ENCODE results near the gene TPH2. TPM values are rescaled to one million over a fixed set of nuclear protein-coding genes. Genes with fewer than 3 reads are reported as not detected.
A peak's percentile ranks its signal among the peaks of the same experiment; 100 is the strongest.

The TPH2 gene
- polyA plus RNA-seq, 1 donor: 0.04 TPM

- Histone ChIP-seq H3K27ac (ENCODE audit: low read length) (no peak overlapping the region), H3K27me3 (ENCODE audit: control insufficient read depth, insufficient read depth, low read length) (no peaks in the 10 kb centered on the region), H3K36me3 (ENCODE audit: control insufficient read depth, insufficient read depth, low read length) (no peaks in the 10 kb centered on the region), H3K4me3 (ENCODE audit: low read length) (no peak overlapping the region), H3K4me1 (ENCODE audit: control insufficient read depth, insufficient read depth, low read length) (no peaks in the 10 kb centered on the region), H3K9me3 (ENCODE audit: control insufficient read depth, low read depth, low read length) (no peaks in the 10 kb centered on the region)
- no CpG with 5 or more reads among the region's 1 CpG for WGBS (ENCODE audit: insufficient coverage, low lambda C conversion rate)
- no peak for DNase-seq
Observed at GRCh38 chr12:72028966-72029365, 90.3 kb downstream of the TPH2 start.

GRCh38 chr12:72030277-72030676 is 91.6 kb downstream of the TPH2 start:
- peak in 1 of 2 donors; percentile 17 for DNase-seq
- H3K27me3 ChIP-seq (ENCODE audit: control insufficient read depth, insufficient read depth, low read length): no peaks in the 10 kb centered on the region
- H3K4me3 ChIP-seq (ENCODE audit: low read length): no peak overlapping the region
- no peak overlapping the region for H3K27ac ChIP-seq (ENCODE audit: low read length)
- H3K36me3 ChIP-seq (ENCODE audit: control insufficient read depth, insufficient read depth, low read length): no peaks in the 10 kb centered on the region
- H3K4me1 ChIP-seq (ENCODE audit: control insufficient read depth, insufficient read depth, low read length): no peaks in the 10 kb centered on the region
- no peaks in the 10 kb centered on the region for H3K9me3 ChIP-seq (ENCODE audit: control insufficient read depth, low read depth, low read length)
- WGBS (ENCODE audit: insufficient coverage, low lambda C conversion rate): no CpG with 5 or more reads among the region's 2 CpGs

GRCh38 chr12:72031066-72031465 is 92.4 kb downstream of the TPH2 start:
- no peaks in the 10 kb centered on the region for H3K36me3 ChIP-seq (ENCODE audit: control insufficient read depth, insufficient read depth, low read length)
- no peak overlapping the region for H3K27ac ChIP-seq (ENCODE audit: low read length)
- no peaks in the 10 kb centered on the region for H3K27me3 ChIP-seq (ENCODE audit: control insufficient read depth, insufficient read depth, low read length)
- no peak overlapping the region for H3K4me3 ChIP-seq (ENCODE audit: low read length)
- peak; percentile 48 to 76 for DNase-seq
- no peaks in the 10 kb centered on the region for H3K9me3 ChIP-seq (ENCODE audit: control insufficient read depth, low read depth, low read length)
- WGBS (ENCODE audit: insufficient coverage, low lambda C conversion rate): no CpG with 5 or more reads among the region's 3 CpGs
- H3K4me1 ChIP-seq (ENCODE audit: control insufficient read depth, insufficient read depth, low read length): no peaks in the 10 kb centered on the region

- Histone ChIP-seq H3K36me3 (ENCODE audit: control insufficient read depth, insufficient read depth, low read length) (no peaks in the 10 kb centered on the region), H3K27me3 (ENCODE audit: control insufficient read depth, insufficient read depth, low read length) (no peaks in the 10 kb centered on the region), H3K4me3 (ENCODE audit: low read length) (no peak overlapping the region), H3K4me1 (ENCODE audit: control insufficient read depth, insufficient read depth, low read length) (no peaks in the 10 kb centered on the region), H3K27ac (ENCODE audit: low read length) (no peak overlapping the region), H3K9me3 (ENCODE audit: control insufficient read depth, low read depth, low read length) (no peaks in the 10 kb centered on the region)
- DNase-seq: no peak
- WGBS (ENCODE audit: insufficient coverage, low lambda C conversion rate): 100% methylated on average over 1 of the region's 2 CpGs
Observed at GRCh38 chr12:72033991-72034390, 95.3 kb downstream of the TPH2 start.

- Histone ChIP-seq H3K27ac (ENCODE audit: low read length) (no peak overlapping the region), H3K4me3 (ENCODE audit: low read length) (no peak overlapping the region), H3K4me1 (ENCODE audit: control insufficient read depth, insufficient read depth, low read length) (no peaks in the 10 kb centered on the region), H3K27me3 (ENCODE audit: control insufficient read depth, insufficient read depth, low read length) (no peaks in the 10 kb centered on the region), H3K9me3 (ENCODE audit: control insufficient read depth, low read depth, low read length) (no peaks in the 10 kb centered on the region), H3K36me3 (ENCODE audit: control insufficient read depth, insufficient read depth, low read length) (no peaks in the 10 kb centered on the region)
- 90% methylated on average over 2 of the region's 5 CpGs for WGBS (ENCODE audit: insufficient coverage, low lambda C conversion rate)
- DNase-seq: no peak
Observed at GRCh38 chr12:72035625-72036024, 97.0 kb downstream of the TPH2 start.

GRCh38 chr12:72036393-72036792 is 97.7 kb downstream of the TPH2 start:
- H3K36me3 ChIP-seq (ENCODE audit: control insufficient read depth, insufficient read depth, low read length): no peaks in the 10 kb centered on the region
- no peak for DNase-seq
- H3K4me1 ChIP-seq (ENCODE audit: control insufficient read depth, insufficient read depth, low read length): no peaks in the 10 kb centered on the region
- no CpG with 5 or more reads among the region's 1 CpG for WGBS (ENCODE audit: insufficient coverage, low lambda C conversion rate)
- H3K4me3 ChIP-seq (ENCODE audit: low read length): no peak overlapping the region
- H3K27me3 ChIP-seq (ENCODE audit: control insufficient read depth, insufficient read depth, low read length): no peaks in the 10 kb centered on the region
- H3K27ac ChIP-seq (ENCODE audit: low read length): no peak overlapping the region
- H3K9me3 ChIP-seq (ENCODE audit: control insufficient read depth, low read depth, low read length): no peaks in the 10 kb centered on the region

GRCh38 chr12:72037006-72037795 is 98.6 kb downstream of the TPH2 start:
- 90% methylated on average over 2 of the region's 5 CpGs for WGBS (ENCODE audit: insufficient coverage, low lambda C conversion rate)
- H3K4me1 ChIP-seq (ENCODE audit: control insufficient read depth, insufficient read depth, low read length): no peaks in the 10 kb centered on the region
- H3K9me3 ChIP-seq (ENCODE audit: control insufficient read depth, low read depth, low read length): no peaks in the 10 kb centered on the region
- no peak overlapping the region for H3K4me3 ChIP-seq (ENCODE audit: low read length)
- H3K36me3 ChIP-seq (ENCODE audit: control insufficient read depth, insufficient read depth, low read length): no peaks in the 10 kb centered on the region
- DNase-seq: no peak
- H3K27ac ChIP-seq (ENCODE audit: low read length): no peak overlapping the region
- H3K27me3 ChIP-seq (ENCODE audit: control insufficient read depth, insufficient read depth, low read length): no peaks in the 10 kb centered on the region

GRCh38 chr12:72041811-72042210 is 103.2 kb downstream of the TPH2 start:
- no peaks in the 10 kb centered on the region for H3K27me3 ChIP-seq (ENCODE audit: control insufficient read depth, insufficient read depth, low read length)
- H3K9me3 ChIP-seq (ENCODE audit: control insufficient read depth, low read depth, low read length): no peaks in the 10 kb centered on the region
- no peaks in the 10 kb centered on the region for H3K36me3 ChIP-seq (ENCODE audit: control insufficient read depth, insufficient read depth, low read length)
- 86% methylated on average over 1 of the region's 2 CpGs for WGBS (ENCODE audit: insufficient coverage, low lambda C conversion rate)
- H3K4me3 ChIP-seq (ENCODE audit: low read length): no peak overlapping the region
- no peak overlapping the region for H3K27ac ChIP-seq (ENCODE audit: low read length)
- DNase-seq: no peak
- H3K4me1 ChIP-seq (ENCODE audit: control insufficient read depth, insufficient read depth, low read length): no peaks in the 10 kb centered on the region

- no CpG with 5 or more reads among the region's 2 CpGs for WGBS (ENCODE audit: insufficient coverage, low lambda C conversion rate)
- DNase-seq: peak; percentile 23 to 53
Observed at GRCh38 chr12:72053604-72054003, 115.0 kb downstream of the TPH2 start.

GRCh38 chr12:72054511-72054910 is 115.9 kb downstream of the TPH2 start:
- H3K4me1 ChIP-seq (ENCODE audit: control insufficient read depth, insufficient read depth, low read length): peaks cover 7% of the 10 kb centered on the region
- WGBS (ENCODE audit: insufficient coverage, low lambda C conversion rate): 83% methylated on average over 1 of the region's 2 CpGs
- no peaks in the 10 kb centered on the region for H3K36me3 ChIP-seq (ENCODE audit: control insufficient read depth, insufficient read depth, low read length)
- H3K27me3 ChIP-seq (ENCODE audit: control insufficient read depth, insufficient read depth, low read length): no peaks in the 10 kb centered on the region
- peak; percentile 56 to 76 for DNase-seq
- peak overlapping the region; percentile 66 for H3K27ac ChIP-seq (ENCODE audit: low read length)
- H3K4me3 ChIP-seq (ENCODE audit: low read length): no peak overlapping the region
- H3K9me3 ChIP-seq (ENCODE audit: control insufficient read depth, low read depth, low read length): no peaks in the 10 kb centered on the region

More at GRCh38 chr12:72053604-72054003, 115.0 kb downstream of the TPH2 start:
- peak overlapping the region; percentile 66 for H3K27ac ChIP-seq (ENCODE audit: low read length)
- no peak overlapping the region for H3K4me3 ChIP-seq (ENCODE audit: low read length)
- H3K27me3 ChIP-seq (ENCODE audit: control insufficient read depth, insufficient read depth, low read length): no peaks in the 10 kb centered on the region
- H3K4me1 ChIP-seq (ENCODE audit: control insufficient read depth, insufficient read depth, low read length): peaks cover 7% of the 10 kb centered on the region
- H3K9me3 ChIP-seq (ENCODE audit: control insufficient read depth, low read depth, low read length): no peaks in the 10 kb centered on the region
- H3K36me3 ChIP-seq (ENCODE audit: control insufficient read depth, insufficient read depth, low read length): no peaks in the 10 kb centered on the region
